ENCODE results near the gene ZCCHC7. TPM values are rescaled to one million over a fixed set of nuclear protein-coding genes. Genes with fewer than 3 reads are reported as not detected.

ZCCHC7 gene
- total RNA-seq, 1 experiment from 2014 or later: 31.2 TPM

DNA sequence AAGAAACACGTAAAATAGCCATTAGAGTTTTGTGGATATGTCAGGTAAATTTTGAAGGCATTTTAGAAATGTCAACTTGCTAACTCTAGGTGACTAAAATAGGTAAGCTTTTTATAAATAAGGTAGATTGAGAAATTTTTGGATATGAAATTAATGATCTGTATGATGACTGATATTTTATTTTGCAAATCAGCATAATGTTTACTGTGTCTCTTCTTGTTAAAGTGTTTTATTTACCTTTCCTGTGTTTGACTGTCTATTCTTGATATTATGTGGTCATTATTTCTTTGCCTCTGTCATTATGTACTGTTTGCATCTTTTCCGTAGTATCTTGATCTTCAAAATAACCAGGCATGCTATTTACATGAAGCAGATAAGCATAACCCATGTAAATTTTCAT is 58.4 kb downstream of the ZCCHC7 start:
- DNase-seq (ENCODE audit: low read depth, low spot score): no peak
- RAD21 ChIA-PET (ENCODE audit: low non-redundant PET in 1 of 2, low total read pairs in 2 of 2, uncharacterized antibody in 2 of 2, unreplicated experiment in 2 of 2): no interaction called here
- ATAC-seq: no peak
- H3K79me2 ChIP-seq (ENCODE audit: insufficient read depth, low read length): peaks cover 12% of the 10 kb centered on the region
- H3K9me3 ChIP-seq (ENCODE audit: control insufficient read depth in 1 of 2, insufficient read depth in 1 of 2, low read depth in 1 of 2, low read length in 2 of 2): no peaks in the 10 kb centered on the region
- POLR2A ChIA-PET: no interaction called here
- CTCF ChIA-PET: no interaction called here
- intact Hi-C loops (cut with micrococcal nuclease): no loop called here
- no peak overlapping the region for H3K4me3 ChIP-seq (replicated peaks in 1 of 2; ENCODE audit: low read depth in 1 of 2, low read length in 2 of 2)
- H3K4me1 ChIP-seq (ENCODE audit: control insufficient read depth in 1 of 2, insufficient read depth in 2 of 2, low read length in 2 of 2): no peaks in the 10 kb centered on the region
- no peak overlapping the region for H2AFZ ChIP-seq (ENCODE audit: low read depth, low read length, poor library complexity, severe bottlenecking)
- no TSS peak for BruUV-seq (replicated peaks)
- TF ChIP-seq MAX (IDR thresholded peaks at IDR 0.05) (no peak), SIN3A (IDR thresholded peaks at IDR 0.05; ENCODE audit: low read depth) (no peak), ZNF274 (IDR thresholded peaks at IDR 0.05; ENCODE audit: low read depth, low read length) (no peak), TCF7L2 (IDR thresholded peaks at IDR 0.05; ENCODE audit: borderline replicate concordance, extremely low read depth, insufficient read depth, insufficient read length) (no peak), SP1 (IDR thresholded peaks at IDR 0.05; ENCODE audit: low read depth) (no peak), CTCF (IDR thresholded peaks at IDR 0.05 in 2 of 3, conservative IDR thresholded peaks at IDR 0.05 in 1 of 3; ENCODE audit: borderline replicate concordance in 1 of 3, insufficient read depth in 1 of 3, low read depth in 2 of 3, low read length in 2 of 3) (no peak), POLR2A (IDR thresholded peaks at IDR 0.05; ENCODE audit: borderline replicate concordance, extremely low read depth, insufficient read depth, insufficient read length) (no peak), EZH2phosphoT487 (IDR thresholded peaks at IDR 0.05; ENCODE audit: borderline replicate concordance) (no peak), EZH2 (IDR thresholded peaks at IDR 0.05) (no peak), FOSL1 (IDR thresholded peaks at IDR 0.05; ENCODE audit: low read depth) (no peak), EGR1 (IDR thresholded peaks at IDR 0.05; ENCODE audit: low read depth) (no peak), REST (IDR thresholded peaks at IDR 0.05; ENCODE audit: low read depth) (no peak)
- H3K9me2 ChIP-seq (ENCODE audit: insufficient read depth): no peaks in the 10 kb centered on the region
- no peak overlapping the region for H3K27ac ChIP-seq (ENCODE audit: low read depth, low read length)
- H4K20me1 ChIP-seq (ENCODE audit: insufficient read depth): 0 out of 2 replicates have a peak, but pooled peaks cover 3% of the 10 kb centered on the region
- H3K27me3 ChIP-seq (ENCODE audit: insufficient read depth, low read length): no peaks in the 10 kb centered on the region
- no peaks in the 10 kb centered on the region; a peak in 1 of 4 replicates for H3K36me3 ChIP-seq (ENCODE audit: control insufficient read depth in 1 of 2, insufficient read depth in 2 of 2, low read length in 2 of 2)
- no peak overlapping the region for H3K9ac ChIP-seq (ENCODE audit: low read length)
- H3K4me2 ChIP-seq (ENCODE audit: low read length): no peak overlapping the region

Measured in HCT116 (cell line).